ENCODE measurements around the gene PDZK1IP1. TPM values are rescaled to one million over a fixed set of nuclear protein-coding genes. Genes with fewer than 3 reads are reported as not detected.

The PDZK1IP1 gene
- polyA plus RNA-seq, 1 donor: 22.2 TPM

DNA sequence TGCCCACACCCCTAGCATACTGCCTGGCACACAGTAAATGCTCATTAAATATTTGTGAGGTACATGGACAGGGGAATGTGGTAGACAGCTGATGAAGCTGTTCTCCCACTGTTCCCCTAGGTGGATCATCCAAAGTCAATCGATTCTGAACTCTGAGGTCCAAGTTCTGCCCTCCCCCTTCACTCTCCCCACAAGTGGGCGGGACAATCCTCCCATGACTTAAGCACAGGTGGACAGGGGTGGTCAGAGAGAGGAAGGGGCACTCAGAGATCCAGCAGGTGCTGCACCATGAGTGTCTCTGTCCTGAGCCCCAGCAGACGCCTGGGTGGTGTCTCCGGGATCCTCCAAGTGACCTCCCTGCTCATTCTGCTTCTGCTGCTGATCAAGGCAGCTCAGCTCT lies 52.6 kb downstream of the PDZK1IP1 start, which contains the start of gene CYP4A22:
CYP4A22 (plus strand) TSS at position 244 of the 400 bp plus-strand sequence; CDS start at position 289, 45 bp downstream.
- DNase-seq: no peak

Other genes with a start within 250 kb of the PDZK1IP1 start
- gene CYP4A11, start 248.6 kb downstream of the PDZK1IP1 start, polyA plus RNA-seq (ENCODE audit: insufficient read length): 59.8 TPM
- 7.4 TPM for gene CYP4X1, start 166.4 kb downstream of the PDZK1IP1 start, polyA plus RNA-seq (ENCODE audit: insufficient read length)
- gene CYP4Z1, start 122.8 kb downstream of the PDZK1IP1 start, polyA plus RNA-seq (ENCODE audit: insufficient read length): 0.52 TPM
- 8.2 TPM for gene CYP4A22, start 52.6 kb downstream of the PDZK1IP1 start, polyA plus RNA-seq (ENCODE audit: insufficient read length)
- 4.4 TPM for gene TAL1, start 42.2 kb upstream of the PDZK1IP1 start, polyA plus RNA-seq (ENCODE audit: insufficient read length)
- gene STIL, start 124.1 kb upstream of the PDZK1IP1 start, polyA plus RNA-seq (ENCODE audit: insufficient read length): 15.1 TPM
- 74.6 TPM for gene CMPK1, start 143.8 kb upstream of the PDZK1IP1 start, polyA plus RNA-seq (ENCODE audit: insufficient read length)
- 0.13 TPM for gene FOXE3, start 226.2 kb upstream of the PDZK1IP1 start, polyA plus RNA-seq (ENCODE audit: insufficient read length)
- gene FOXD2, start 248.0 kb upstream of the PDZK1IP1 start, polyA plus RNA-seq (ENCODE audit: insufficient read length): 6.1 TPM